Stimulated activated CD8-positive, alpha-beta memory T cell treated with anti-CD3 and anti-CD28 coated beads, Interleukin-4, amount 100 ng/mL, for 24 hours (primary cell): ENCODE results near the gene YIF1A.

Source experiments
- DNase-seq: peaks from one replicate; pipeline ENCODE4 v3.0.0-alpha.2; 2020; ENCODE audit warnings: low read depth

The YIF1A gene

DNA sequence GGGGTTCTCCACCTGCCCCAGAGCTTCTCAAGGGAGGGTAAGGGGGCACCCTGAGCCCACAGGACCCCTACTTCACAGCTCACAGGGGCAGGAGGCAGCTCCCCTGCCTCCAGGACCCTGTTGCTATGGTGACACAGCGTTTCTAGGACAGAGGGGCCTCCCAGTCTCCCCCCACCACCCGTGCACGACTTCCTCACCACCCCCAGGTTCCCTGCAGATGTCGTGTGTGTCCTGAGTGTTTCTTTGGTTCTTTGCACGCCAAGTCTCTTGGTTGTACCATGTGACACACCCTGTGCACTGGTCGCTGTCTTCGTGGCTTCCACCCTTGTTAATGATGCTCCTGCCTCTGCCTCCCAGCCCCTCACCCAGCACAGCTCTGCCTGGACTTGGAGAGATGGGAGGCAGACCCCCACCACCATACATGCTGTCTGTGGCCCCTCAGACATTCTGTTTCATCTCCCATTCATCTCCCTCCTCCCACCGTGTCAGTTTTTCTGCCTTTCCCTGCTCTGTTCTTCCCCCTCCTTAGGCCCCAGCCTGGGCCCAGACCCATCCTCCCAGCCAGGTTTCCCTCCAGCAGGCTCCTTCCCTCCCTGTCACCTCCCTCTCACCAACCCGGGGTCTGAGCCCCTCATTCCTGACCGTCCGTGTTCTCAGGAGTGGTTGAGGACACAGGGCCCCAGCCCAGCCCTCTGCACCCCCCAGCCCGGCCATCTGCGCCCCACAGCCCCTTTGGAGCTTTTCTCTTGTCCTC is 45.0 kb downstream of the YIF1A start:
- no peak for DNase-seq

DNA sequence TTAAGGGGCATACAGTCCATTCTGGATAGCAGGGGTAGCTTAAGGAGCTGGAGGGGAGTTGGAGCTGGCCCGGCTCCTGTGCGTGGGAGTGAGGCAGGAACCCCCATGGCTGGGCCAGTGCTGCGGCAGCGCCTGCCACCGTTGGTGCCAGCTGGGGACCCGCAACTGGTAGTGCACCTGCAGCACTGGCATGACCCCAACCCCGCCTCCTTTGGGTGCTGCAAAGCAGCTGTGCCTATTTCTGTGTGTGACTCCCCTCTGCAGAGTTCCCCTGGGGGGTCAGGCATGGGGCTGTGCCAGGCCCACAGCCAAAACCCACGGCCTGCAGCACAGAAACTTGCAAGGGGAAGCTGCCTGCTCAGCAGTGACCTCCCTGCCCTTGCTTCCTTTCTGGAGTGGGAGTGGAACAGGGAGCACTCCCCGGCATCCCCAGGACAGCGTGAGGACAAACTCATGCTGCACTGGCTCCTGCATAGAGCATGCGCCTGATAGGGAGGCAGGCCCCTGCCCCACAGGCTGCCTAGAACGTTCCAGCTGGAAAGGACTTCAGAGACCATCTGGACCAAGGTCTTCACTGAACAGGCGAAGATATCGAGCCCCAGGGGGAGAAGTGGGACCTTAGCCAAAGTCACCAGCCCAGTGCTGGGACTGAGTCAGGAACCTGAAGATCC is 46.7 kb downstream of the YIF1A start:
- no peak for DNase-seq

DNA sequence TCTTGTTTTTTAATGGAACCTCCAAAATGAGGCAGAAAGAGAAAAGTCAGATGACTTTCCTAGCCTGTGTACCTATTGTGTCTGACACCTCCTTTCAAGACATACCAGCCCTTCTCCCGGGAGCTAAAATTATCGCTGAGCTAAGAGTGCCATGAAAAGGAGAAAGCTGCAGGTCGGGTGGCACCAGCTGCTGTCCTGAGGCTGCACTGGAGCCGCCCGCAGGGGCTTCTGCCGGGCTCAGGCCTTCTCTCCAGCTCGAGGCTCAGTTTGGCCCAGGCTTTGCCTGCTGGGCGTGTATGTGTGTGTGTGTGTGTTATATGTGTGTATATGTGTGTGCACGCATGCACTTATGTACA is 48.2 kb downstream of the YIF1A start:
- DNase-seq: no peak

DNA sequence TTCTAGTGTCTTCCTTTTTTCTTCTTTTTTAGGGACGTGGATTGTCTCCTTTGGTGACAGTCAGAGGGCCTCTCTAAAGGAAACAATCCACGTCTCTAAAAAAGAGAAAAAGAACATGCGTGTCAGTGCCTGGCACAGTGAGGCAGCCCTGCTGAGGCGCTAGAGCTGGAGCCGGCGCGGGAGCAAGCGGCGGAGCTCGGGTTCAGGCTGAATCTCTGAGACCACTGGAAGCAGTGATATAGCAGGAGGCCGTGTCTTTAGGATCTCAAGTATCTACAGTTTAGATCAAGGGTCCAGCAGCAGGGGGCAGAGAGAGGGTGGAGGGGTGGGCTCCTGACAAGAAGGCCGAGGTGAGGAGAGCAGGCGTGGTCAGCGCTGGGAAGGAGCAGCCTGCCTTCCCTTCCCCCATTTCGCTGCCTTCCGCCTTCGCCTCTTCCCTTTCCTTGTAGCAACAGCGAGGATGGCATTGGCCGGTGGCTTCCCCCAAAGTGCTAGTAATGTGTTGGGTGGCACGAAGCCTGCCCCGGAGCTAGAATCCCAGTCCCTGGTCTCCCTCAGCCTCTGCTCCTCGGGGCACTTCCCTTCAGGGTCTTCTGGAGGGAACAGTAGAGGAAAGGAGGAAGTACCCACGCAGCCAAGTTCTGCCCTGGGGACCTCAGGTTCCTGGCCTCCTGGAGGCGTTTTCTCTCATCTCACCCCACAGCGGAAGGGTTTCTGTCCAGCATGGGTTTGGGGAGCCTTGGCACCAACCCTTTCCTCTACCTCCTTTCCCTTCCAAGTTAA is 48.8 kb downstream of the YIF1A start:
- DNase-seq: no peak

GRCh38 chr11:66239511-66239910 is 49.4 kb downstream of the YIF1A start:
- DNase-seq: no peak

GRCh38 chr11:66238786-66239413 is 50.0 kb downstream of the YIF1A start:
- DNase-seq: no peak

GRCh38 chr11:66237867-66238266 is 51.1 kb downstream of the YIF1A start:
- DNase-seq: no peak

- DNase-seq: no peak
These were observed 53.8 kb downstream of the YIF1A start for GRCh38 chr11:66235141-66235540.
